HUES6 (cell line): ENCODE measurements around the gene MUS81.

Source experiments
- H3K27ac ChIP-seq: 2 replicates; pipeline ENCODE4 v1.7.0; 2013; ENCODE audit warnings: low read depth, mild to moderate bottlenecking, low read length, inconsistent platforms
- H3K27me3 ChIP-seq: 2 replicates; pipeline ENCODE4 v1.6.1; 2013; ENCODE audit warnings: low read length; ENCODE audit not compliant: control insufficient read depth, insufficient read depth
- H3K36me3 ChIP-seq: 2 replicates; pipeline ENCODE4 v1.6.1; 2013; ENCODE audit warnings: low read length; ENCODE audit not compliant: control insufficient read depth, insufficient read depth
- H3K4me1 ChIP-seq: 2 replicates; pipeline ENCODE4 v1.6.1; 2013; ENCODE audit warnings: low read length; ENCODE audit not compliant: control insufficient read depth, insufficient read depth
- H3K4me3 ChIP-seq: 2 replicates; pipeline ENCODE4 v1.5.1; 2013; ENCODE audit warnings: low read depth, low read length
- H3K9ac ChIP-seq: one replicate; pipeline ENCODE4 v1.6.1; 2013; ENCODE audit warnings: mild to moderate bottlenecking, low read length
- H3K9me3 ChIP-seq: 2 replicates; pipeline ENCODE4 v1.6.1; 2013; ENCODE audit warnings: low read depth, low read length; ENCODE audit not compliant: control insufficient read depth, insufficient read depth

MUS81 gene

DNA sequence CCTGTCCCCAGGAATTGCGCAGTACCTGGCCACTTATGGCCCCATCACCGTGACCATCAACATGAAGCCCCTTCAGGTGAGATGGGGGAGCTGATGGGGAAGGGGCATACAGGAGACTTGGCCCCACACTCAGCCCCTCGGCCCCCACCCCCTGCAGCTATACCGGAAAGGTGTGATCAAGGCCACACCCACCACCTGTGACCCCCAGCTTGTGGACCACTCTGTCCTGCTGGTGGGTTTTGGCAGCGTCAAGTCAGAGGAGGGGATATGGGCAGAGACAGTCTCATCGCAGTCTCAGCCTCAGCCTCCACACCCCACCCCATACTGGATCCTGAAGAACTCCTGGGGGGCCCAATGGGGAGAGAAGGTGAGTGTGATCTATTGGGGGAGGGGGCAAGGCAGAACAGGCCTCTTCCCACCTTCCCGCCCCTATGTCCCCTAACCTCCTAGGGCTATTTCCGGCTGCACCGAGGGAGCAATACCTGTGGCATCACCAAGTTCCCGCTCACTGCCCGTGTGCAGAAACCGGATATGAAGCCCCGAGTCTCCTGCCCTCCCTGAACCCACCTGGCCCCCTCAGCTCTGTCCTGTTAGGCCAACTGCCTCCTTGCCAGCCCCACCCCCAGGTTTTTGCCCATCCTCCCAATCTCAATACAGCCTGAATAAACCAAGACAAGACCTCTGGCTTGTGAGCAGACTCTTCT lies 23.0 kb downstream of the MUS81 start:
- Histone ChIP-seq H3K9ac (no peak overlapping the region), H3K36me3 (peaks cover 53% of the 10 kb centered on the region), H3K27ac (no peak overlapping the region), H3K4me1 (peaks cover 5% of the 10 kb centered on the region), H3K27me3 (no peaks in the 10 kb centered on the region), H3K9me3 (no peaks in the 10 kb centered on the region), H3K4me3 (no peak overlapping the region)

DNA sequence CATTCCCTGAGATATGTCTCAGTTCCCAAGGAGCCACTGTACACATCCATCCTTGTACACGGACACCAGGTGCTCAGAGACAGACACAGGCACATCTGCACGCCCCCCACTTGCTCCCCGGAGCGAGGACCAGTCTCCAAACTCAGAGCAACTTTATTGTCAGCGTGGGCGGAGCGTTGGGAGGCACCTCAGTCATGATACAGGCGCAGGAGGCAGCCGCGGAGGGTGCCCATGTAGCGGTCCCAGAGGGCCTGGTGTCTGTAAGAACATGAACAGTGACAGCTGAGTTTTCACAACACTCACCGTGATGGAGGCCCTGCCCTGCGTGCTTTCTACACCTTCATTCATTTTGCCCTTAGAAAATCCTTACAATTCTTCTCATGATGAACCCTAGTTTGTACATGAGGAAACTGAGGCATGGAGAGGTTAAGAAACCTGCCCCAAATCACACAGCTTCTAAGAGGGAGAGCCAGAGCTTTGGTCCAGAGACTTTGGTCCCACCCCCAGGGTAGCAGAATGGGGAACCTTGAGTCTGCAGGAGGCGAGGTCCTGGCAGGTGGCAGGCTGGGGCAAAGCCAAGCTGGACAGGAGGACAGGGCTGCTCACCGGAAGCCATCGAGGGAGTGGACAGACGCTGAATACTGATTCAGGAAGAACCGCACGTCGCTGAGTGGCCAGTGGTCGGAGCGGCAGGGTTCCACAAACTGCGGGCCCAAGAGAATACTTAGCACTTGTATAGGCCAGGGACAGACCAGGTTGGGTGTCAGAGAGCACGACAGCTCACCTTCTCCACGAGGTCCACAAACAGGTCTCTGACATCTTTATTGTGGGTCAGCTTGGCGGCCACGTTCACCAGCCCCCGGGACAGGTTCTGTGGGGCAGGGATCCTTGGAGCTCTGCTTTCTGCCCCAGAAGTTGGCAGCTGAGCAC lies 23.8 kb downstream of the MUS81 start:
- Histone ChIP-seq H3K36me3 (peaks cover 53% of the 10 kb centered on the region), H3K27ac (no peak overlapping the region), H3K9ac (no peak overlapping the region), H3K4me1 (peaks cover 6% of the 10 kb centered on the region), H3K9me3 (no peaks in the 10 kb centered on the region), H3K4me3 (no peak overlapping the region), H3K27me3 (peaks cover 1% of the 10 kb centered on the region; the same call in 1 of the 2 replicates)

DNA sequence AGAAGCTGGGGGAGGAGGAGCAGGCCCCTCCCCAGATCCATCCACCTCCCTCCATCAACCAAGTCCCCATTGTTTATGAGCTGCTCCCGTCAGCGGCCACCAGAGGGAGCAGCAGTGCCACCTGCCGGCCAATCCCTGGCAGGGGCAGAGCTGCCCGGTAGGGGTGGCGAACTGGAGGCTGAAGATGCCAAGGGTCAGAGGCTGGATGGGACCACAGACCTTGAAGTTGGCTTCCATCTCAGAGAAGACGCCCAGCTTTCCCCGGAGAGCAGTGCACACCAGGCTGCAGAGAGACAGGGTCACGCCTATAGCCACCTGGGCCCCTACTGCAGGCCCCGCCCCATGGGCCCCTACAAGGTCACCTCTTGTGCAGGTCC lies 24.5 kb downstream of the MUS81 start:
- no peak overlapping the region for H3K27ac ChIP-seq
- H3K36me3 ChIP-seq: peaks cover 53% of the 10 kb centered on the region
- no peak overlapping the region for H3K9ac ChIP-seq
- H3K4me3 ChIP-seq: no peak overlapping the region
- H3K9me3 ChIP-seq: no peaks in the 10 kb centered on the region
- H3K27me3 ChIP-seq: peaks cover 8% of the 10 kb centered on the region
- H3K4me1 ChIP-seq: peaks cover 9% of the 10 kb centered on the region

DNA sequence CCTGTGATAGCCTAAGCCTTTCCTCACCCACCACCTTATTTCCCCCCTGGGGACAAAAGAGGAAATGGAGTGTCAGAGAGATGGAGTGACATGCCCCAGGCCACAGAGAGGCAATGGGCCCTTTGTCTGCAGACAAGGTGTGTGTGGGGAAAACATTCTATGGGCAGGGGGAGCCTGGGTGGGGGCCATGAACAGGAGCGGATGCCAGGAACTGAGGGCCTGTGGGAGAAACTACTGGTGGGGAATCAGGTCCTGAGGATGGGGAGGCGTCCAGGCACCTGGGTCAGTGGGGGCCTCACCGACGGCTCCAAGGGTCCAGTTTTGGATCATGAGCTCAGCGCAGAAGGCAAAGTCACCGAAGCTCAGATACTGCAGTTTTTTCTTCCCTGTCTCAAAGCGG lies 25.0 kb downstream of the MUS81 start:
- H3K9me3 ChIP-seq: no peaks in the 10 kb centered on the region
- peaks cover 53% of the 10 kb centered on the region for H3K36me3 ChIP-seq
- H3K4me3 ChIP-seq: no peak overlapping the region
- H3K9ac ChIP-seq: no peak overlapping the region
- H3K27me3 ChIP-seq: peaks cover 13% of the 10 kb centered on the region
- no peak overlapping the region for H3K27ac ChIP-seq
- peaks cover 15% of the 10 kb centered on the region for H3K4me1 ChIP-seq

DNA sequence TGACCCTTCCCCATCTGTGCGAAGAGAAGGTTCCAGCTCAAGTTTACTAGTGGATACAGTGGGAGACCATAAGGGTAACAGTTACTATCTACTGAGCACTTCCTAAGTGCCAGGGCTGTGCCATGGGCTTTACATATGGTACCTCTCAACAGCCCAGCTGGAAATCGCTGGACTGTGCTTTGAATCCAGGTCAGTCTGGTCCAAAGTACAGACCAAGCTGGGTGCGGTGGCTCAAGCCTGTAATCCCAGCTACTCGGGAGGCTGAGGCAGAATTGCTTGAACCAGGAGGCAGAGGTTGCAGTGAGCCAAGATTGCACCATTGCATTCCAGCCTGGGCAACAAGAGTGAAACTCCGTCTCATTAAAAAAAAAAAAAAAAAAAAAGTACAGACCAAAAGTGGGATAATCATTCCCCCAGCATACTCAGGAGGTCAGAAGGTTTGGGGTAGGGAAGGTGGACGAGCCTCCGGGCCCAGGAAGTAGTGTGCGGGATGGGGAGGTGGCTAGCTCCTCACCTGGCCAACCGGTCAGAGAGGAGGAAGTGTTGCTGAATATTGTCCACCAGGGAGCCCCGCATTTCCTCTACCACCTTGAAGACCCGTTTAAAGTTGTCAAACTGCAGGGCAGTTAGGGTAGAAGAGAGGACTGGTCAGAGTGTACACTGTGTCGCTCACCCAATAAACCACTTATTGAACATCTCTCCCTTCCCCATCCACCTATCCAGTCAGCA lies 25.7 kb downstream of the MUS81 start:
- Histone ChIP-seq H3K4me1 (peaks cover 15% of the 10 kb centered on the region), H3K4me3 (no peak overlapping the region), H3K9me3 (no peaks in the 10 kb centered on the region), H3K27me3 (peaks cover 14% of the 10 kb centered on the region), H3K9ac (no peak overlapping the region), H3K36me3 (peaks cover 53% of the 10 kb centered on the region), H3K27ac (no peak overlapping the region)

DNA sequence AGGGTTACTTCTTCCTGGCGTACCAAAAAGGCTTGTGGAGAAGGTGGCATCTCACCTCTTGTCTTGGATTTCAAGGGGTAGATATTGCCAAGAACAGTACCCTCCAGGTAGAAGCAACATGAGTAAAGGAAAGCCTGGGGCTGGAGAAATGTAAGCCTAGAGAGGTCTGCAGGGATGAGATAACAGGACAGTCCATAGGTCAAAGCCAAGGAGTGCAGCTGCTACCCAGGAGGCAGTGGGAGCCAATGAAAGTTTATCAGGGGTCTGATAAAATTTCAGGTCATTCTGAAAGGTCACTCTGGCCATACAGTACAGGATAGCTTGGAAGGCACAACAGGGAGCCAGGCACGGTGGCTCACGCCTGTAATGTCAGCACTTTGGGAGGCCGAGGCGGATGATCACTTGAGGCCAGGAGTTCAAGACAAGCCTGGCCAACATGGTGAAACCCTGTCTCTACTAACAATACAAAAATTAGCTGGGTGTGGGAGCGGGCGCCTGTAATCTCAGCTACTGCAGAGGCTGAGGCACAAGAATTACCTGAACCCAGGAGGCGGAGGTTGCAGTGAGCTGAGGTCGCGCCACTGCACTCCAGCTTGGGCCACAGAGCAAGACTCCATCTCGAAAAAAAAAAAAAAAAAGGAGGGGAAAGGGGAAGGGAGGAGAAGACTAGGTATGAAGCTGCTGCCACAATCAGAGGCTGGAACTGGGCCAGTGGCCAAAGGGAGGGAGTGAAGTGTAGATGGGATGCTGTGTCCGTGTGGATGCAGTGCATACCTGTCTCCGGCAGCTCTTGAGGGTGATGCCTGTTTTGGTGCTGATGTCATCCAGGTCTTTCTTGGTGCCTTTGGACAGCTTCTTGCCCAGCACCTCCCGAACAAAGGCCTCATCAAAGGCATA lies 26.8 kb downstream of the MUS81 start:
- H3K4me3 ChIP-seq: peak overlapping the region; percentile 94
- peak overlapping the region; percentile 63 for H3K9ac ChIP-seq
- H3K36me3 ChIP-seq: peaks cover 48% of the 10 kb centered on the region
- H3K4me1 ChIP-seq: peaks cover 19% of the 10 kb centered on the region
- no peak overlapping the region for H3K27ac ChIP-seq
- H3K27me3 ChIP-seq: peaks cover 14% of the 10 kb centered on the region
- H3K9me3 ChIP-seq: no peaks in the 10 kb centered on the region

DNA sequence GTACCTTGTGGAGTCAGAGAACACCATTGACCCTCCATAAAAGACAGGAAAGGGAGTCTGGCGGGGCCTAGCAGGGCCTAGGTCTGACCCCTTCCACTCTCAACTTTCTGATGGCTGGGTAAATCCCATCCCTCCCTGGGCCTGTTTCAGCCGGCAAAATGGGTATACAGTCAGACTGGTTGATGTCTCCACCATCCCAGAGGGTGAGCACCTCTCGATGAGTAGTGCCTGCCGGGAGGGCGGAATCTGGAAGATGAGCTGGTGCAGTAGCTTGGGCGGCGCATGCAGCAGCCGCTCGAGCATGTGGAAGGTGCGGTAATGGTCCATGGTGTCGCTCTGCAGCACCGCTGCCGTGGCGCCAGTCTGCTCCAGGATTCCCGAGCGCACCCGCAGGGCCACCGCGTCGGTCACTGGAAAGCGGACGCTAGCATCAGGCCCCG lies 27.5 kb downstream of the MUS81 start:
- Histone ChIP-seq H3K36me3 (peaks cover 41% of the 10 kb centered on the region), H3K4me1 (peaks cover 22% of the 10 kb centered on the region), H3K27ac (no peak overlapping the region), H3K27me3 (peaks cover 14% of the 10 kb centered on the region), H3K9me3 (no peaks in the 10 kb centered on the region), H3K4me3 (peak overlapping the region; percentile 94), H3K9ac (peak overlapping the region; percentile 63)

DNA sequence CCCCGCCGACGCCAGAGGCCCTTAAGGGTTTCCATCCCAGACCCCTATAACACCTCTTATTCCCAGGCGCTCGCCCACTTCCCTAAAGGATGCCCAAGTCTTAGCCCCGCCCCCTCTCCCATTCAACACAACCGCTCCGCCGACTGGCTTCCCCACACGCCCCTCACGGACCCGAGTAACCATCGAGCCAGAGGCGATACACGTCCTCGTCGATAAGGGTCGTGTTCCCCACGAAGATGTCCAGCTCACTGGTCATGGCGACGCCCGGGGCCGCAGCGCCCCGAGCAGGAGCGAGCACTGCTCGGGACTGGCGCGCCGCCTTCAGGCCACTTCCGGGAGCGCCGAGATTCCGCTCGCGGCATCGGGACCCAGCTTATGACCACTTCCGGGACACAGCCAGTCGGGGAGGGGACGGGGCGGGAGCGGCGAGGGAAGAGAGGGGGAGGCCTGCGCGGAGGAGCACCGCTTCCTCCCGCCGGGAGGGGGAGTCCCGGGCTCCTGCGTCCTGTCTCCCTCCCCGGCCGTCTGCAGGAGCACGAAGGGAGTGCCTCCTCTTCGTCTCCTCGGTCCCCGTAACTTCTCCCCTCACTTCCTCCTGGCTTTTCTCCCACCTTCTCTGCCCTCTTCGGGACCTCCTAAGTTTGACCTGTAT lies 28.1 kb downstream of the MUS81 start, which contains the start of gene FIBP:
Gene FIBP, minus strand, starts transcription at position 309 of the 652 bp plus-strand sequence. Its CDS starts 53 bp downstream, at position 256.
- no peaks in the 10 kb centered on the region for H3K9me3 ChIP-seq
- peaks cover 36% of the 10 kb centered on the region for H3K36me3 ChIP-seq
- peaks cover 14% of the 10 kb centered on the region for H3K27me3 ChIP-seq
- peaks cover 22% of the 10 kb centered on the region for H3K4me1 ChIP-seq
- H3K9ac ChIP-seq: peak within 1 kb of the TSS; percentile 63
- peak within 1 kb of the TSS; percentile 26; the same call in 1 of the 2 replicates for H3K27ac ChIP-seq
- peak within 1 kb of the TSS; percentile 94 for H3K4me3 ChIP-seq

DNA sequence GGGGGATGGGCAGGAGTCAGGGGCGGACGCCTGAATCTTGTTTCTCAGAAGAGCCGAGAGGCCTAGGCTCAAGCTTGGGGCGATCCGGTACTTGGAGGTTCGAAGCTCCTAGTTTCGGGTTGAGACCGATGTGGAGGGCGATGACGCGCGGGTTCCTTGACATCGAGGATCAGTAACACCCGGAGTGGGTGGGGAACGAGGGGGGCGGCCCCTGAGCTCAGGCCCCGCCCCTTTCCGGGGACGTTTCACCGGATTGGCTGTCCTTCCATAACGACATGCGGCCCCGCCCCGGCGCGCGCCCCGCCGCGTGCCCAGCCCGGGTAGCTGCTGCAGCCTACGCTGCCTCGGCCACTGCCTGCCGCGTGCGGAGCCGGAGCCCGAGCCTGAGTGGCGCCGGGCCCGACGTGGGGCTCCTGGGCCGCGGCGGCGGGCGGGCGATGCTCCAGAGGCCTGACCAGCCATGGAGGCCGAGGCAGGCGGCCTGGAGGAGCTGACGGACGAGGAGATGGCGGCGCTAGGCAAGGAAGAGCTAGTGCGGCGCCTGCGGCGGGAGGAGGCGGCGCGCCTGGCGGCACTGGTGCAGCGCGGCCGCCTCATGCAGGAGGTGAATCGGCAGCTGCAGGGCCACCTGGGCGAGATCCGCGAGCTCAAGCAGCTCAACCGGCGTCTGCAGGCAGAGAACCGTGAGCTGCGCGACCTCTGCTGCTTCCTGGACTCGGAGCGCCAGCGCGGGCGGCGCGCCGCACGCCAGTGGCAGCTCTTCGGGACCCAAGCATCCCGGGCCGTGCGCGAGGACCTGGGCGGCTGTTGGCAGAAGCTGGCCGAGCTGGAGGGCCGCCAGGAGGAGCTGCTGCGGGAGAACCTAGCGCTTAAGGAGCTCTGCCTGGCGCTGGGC lies 30.3 kb downstream of the MUS81 start, which contains the start of gene CCDC85B:
Gene CCDC85B, plus strand, starts transcription at position 350 of the 895 bp plus-strand sequence. Its CDS starts 111 bp downstream, at position 461.
- Histone ChIP-seq H3K9ac (peak within 1 kb of the TSS; percentile 86), H3K4me1 (peaks cover 32% of the 10 kb centered on the region), H3K4me3 (peak within 1 kb of the TSS; percentile 94), H3K9me3 (no peaks in the 10 kb centered on the region), H3K27me3 (peaks cover 14% of the 10 kb centered on the region), H3K36me3 (peaks cover 19% of the 10 kb centered on the region), H3K27ac (peak within 1 kb of the TSS; percentile 73; the same call in 1 of the 2 replicates)
